NCI-H146 (cell line): ENCODE data around the gene ZNF536.

Experiments
- DNase-seq: peaks from one replicate; lab custom pipeline; 2025; lab: John Stamatoyannopoulos, UW

Gene ZNF536

DNA sequence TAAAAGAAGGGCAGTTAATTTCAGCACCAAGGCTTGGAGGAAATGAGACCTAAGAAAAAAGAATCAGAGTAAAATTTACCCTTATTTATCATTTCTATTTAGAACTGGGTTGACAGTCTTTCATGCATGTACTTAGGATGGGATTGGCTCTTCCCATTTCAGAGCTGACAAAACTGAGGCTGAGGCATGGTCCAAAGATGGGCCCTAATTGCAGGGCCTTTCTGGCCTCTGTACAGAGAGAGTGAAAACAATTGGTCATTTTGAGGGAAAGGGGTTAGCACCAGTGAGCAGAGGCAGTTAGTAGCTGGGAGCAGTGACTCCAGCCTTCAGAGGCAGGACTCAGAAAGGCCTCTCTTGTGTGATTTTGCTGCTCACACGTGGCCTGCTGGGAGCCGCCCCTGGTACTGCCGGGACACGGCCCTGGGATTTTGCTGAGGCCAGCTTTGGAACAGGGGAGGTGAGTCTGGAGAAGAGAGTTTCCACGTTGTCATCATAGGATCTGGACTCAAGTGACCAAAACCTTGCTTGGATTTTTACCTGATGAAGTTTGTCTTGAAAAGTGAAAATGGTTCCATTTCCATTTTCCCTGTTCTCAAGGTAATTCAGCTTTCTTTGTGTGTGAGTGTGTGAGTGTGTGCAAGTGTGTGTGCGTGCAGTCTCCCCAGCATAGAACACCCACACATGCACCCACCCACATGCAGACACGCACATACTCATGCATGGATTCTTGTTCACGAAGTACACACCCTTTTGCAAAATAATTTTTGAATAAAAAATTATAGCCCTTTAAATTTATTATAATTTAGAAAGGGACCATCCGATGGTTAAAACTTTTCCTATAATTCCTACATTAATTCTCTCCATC is at the start of gene ZNF536:
TSS of gene ZNF536 (plus strand) at position 425 of the 865 bp plus-strand sequence. CDS start 71,179 bp downstream, outside the sequence.
- no peak for DNase-seq

DNA sequence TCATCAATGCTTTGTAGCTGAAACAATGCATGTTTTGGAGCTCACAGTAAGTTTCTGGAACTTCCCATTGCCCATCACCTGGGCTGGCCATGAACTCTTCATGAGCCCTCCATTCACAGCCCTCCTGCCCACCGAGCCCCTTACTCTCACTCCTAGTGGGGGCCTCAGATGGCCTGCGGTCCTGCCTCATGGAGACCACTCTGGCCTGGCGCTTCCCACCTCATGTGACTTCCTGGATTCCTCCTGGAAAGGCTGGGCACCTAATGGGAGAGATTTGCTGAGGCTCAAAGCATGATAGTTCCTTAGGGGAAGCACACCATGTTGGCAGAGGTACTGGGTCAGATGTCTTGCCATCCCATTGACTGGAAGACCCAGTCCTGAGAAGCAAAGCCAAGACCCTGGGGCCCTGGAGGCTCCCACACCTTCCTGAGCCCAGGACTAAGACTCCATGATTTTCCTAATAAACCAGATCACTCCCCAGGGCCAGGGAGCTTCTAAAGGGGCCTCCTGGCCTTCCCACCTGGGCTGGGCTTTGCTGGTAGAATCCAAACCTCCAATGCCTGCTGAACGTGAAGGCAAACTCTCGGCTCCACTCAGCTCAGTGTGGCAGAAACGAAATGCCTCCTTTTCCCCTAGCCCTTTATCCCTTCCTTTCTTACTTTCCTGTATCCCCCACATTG is 49.4 kb upstream of the ZNF536 start:
- DNase-seq = no peak

DNA sequence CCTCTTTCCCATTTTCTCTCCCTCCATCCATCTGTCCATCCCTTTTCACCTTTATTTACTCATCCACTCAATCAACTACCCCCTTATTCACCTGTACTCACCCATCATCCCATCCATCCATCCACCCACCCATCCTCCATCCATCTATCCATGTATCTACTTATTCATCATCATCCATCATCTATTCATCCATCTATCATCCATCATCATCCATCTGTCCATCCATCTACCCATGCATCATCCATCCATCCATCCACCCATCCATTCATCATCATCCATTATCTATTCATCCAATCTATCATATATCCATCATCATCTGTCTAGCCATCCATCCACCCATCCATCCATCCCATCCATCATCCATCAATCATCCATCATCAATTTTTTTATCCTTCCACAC is 48.3 kb upstream of the ZNF536 start:
- no peak for DNase-seq

DNA sequence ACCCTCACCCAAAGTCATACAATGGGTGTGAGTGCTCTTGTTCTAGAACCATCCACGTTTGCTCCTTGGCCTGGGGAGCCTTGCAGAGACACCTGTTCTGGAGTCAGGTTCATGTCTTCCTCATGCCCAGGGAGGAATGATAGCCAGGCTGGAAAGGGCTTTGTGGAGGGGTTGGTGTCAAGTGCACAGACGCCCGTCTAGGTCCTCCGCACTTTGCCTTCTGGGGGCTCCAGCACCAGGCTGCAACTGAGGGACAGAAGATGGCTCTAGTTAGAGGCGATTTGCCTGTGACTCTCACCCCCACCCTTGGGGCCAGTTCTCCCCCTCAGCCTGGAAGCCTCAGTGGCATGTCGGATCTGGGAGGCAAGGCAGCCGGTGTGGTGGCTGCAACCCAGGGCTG is 47.2 kb upstream of the ZNF536 start:
- no peak for DNase-seq

DNA sequence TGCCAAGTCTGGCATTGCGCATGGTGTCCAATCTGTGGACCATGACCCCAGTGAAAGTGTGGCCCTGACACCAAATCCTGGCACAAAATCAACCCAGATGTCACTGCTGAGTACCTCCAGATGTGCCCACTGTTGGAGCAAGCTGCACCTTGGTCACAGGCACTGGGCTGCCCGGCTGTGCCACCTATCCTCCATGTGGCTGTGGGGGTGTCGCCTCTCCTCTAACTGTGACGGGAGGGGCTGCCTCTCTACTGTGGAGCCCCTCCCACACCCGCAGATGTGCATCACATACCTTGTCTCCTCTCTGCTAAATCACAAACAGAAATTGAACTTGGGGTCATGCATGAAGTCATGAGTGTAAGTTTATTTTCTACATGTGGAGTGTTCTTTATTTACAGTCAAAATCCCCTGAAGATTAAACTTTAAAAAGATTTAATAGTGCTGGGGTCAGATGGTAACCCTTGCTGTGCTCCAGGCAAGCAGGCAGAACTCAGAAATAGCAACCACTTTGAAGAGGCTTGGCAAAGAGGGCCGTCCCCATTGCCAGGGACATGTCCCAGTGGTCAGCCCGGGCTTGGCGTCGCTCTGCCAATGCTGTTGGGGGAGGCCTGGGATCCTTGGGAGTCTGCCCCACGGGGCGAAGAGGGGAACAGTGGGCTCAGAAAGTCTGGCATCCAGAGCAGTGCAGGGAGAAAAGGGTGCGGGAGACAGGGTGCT is 46.4 kb upstream of the ZNF536 start:
- no peak for DNase-seq

DNA sequence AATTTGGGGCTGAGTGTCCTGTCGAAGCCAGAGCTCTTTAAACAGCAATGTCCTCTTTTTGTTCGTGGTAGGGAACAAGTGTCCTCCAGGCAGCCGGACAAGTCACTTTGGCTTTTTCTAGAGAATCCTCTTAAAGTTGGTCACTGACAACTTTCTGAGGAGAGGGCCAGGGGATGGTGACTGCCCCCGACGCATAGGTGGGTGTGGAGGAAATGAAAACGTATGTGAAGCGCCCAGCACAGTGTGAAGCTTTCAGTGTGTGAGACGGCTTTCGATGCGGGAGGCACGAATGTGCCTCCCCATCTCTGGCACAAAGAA is 45.8 kb upstream of the ZNF536 start:
- DNase-seq = no peak

DNA sequence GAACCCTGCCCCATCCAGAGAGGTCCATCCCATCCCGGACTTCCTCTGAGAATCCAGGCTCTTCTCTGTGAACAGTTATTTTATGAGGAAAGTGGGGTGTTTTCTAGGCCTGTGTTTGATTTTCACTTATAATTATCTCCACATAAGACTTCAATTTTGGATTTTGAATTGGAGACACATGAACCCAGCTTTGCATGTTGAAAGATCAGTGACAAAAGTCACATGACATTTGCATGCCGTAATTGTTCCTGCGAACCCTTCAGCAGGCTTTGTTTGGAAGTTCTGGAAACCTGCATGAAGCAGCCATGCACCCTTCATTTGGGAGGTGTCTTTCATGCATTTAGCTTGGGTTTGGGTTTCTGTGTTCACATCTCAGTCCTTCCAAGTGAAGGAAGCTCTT is 44.9 kb upstream of the ZNF536 start:
- no peak for DNase-seq

DNA sequence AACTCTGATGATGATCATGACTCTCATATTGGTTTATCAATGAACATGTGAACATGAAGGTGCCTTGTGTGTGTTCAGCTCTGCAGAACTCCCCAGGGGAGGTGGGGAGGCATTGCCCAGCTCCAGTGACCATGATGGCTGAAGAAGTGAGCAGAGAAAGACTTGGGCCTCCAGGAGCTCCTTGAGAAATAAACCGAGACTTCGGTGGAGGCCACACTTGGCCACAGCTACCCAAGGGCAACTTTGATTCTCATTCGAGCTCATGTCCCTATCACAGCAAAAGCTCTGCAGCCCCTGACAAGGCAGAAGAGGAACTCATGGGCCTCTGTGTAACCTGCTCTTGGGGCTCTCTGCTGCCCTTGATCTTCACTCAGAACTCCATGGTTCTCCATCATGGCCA is 44.1 kb upstream of the ZNF536 start:
- DNase-seq = no peak

DNA sequence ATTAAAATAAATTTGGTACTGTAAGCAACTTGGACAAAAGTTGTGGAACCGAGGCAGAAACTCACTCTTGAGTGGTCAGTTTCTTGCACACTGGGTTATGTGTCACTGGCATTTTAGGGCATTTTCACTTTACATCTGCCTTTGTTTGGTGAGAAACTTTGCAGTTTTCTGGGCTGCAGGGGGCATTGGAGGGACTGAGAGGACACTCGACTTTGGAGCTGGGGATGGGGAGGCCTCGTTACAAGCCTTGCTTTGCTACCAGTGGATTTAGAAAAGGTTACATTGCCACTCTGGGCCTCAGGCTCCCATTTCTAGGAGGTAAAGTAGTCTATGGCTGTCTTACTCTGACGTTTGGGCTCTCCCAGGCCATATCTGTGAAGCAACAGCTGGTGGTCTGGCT is 41.9 kb upstream of the ZNF536 start:
- no peak for DNase-seq

DNA sequence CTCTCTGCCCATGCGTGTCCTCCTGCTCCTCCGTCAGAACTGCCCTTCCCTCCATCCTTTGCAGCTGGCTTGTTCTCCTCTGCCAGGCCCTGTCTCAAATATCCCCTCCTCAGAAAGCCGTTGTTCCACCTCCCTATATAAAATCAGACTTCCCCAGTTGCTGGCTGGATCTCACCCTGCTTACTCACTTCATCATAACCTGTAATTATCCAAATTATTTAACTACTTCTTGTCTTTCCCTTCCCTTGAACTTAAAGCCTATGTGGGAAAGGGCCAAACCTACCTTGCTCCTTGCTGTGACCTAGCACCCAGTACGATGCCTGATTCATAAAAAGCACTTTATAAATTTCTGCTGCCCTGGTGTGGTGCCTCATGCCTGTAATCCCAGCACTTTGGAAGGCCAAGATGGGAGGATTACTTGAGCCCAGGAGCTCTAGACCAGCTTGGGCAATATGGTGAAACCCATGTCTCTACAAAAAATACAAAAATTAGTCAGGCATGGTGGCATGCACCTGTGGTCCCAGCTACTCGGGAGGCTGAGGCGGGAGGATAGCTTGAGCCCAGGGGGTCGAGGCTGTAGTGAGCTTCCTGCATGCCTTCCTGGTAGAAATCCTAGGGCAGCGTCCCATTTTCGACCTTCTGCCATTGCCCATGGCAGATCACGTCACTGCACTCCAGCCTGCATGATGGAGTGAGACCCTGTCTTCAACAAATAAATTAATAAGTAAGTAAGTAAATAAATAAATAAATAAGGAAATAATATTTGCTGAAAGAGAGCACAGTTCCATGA is 39.5 kb upstream of the ZNF536 start:
- no peak for DNase-seq

DNA sequence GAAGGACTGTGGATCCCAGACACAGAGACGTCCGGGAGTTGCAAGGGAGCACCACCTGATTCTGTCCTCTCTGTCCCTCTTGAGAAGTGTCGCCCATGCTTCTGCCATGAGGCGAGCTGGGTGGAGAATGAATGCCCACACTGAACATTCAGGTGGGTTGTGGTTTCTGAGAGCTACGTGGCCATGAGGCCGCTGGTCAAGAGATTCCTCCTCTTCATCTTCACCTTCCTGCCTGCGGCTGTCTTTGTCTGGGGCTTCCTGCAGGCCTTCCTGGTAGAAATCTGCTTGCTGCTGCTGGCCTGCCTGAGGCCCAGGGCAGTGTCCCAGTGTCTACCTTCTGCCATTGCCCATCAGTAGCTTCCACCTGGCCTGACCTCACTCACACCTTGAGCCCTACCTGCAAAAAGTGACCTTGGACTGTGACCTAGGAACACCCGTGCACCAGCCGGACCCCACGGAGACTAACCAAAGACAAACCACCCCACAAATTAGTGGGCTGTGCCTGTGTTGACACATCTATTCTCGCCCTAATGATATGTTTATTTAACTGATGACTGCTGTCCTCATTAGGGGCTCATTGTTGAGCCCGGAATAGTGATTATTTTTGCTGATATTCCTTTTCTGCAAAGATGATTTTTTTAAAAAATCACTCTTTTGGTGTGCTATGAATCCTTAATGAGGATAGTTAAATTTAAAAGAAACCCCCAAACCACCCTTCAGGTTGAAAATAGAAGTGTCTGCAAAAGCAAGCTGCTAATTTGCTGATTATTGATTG is 38.7 kb upstream of the ZNF536 start:
- no peak for DNase-seq

DNA sequence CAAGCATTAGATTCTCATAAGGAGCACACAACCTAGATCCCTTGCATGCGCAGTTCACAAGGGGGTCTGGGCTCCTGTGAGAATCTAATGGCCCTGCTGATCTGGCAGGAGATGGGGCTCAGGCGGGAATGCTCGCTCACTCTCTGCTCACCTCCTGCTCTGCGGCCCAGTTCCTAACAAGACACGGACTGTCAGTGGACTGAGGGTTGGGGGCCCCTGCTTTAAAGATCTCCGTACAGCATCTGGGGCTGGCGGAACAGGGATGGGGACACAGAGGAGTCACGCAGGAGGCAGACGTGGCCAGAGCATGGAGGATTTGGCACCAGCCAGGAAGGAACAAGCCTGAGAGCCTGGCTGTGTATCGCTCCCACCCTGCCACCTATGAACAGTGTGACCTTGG is 37.3 kb upstream of the ZNF536 start:
- no peak for DNase-seq

DNA sequence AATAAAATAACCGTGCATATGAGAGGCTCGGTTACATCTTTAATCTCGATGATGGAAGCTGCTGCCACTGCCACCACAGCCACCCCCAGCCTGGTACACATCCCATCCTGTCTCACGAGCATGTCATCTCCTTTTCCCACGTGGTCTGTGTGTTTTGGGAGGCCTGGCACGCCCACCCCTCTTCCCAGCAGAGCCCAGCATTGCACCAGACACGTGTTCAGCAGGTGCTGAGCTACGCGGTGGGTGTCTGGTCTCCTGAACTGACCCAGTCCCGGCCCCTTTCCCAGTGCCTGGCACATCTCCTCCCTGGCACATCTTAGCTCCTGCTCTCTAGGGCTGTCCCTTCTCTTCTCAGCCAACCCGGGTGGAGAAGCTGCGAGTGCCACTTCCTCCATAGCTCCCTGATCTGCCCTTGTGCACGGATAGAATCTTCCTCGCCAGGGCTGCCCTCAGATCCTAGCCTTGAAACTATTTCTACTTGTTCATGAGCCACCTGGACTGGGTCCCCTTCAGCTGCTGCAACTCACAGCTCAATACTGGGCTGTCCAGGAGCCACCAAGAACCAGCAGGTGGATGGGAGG is 36.8 kb upstream of the ZNF536 start:
- no peak for DNase-seq

DNA sequence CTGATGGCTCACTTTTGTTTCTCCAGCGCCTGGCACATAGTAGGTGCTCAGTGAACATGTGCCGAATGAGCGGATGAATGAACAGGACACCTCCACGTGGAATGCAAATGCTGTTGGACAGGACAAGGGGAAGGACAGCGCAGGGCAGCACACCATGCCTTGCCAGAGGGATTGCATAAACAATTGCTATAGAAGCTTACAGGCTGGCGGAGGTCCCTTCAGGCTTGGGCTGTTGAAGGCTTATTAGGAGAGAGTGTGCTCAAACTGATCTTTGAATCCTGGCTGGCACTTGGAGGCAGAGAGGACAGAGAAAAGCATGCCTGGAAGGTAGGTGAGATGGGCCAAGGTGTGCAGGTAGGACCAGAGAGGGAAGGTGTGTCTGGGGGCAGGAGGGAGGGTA is 35.9 kb upstream of the ZNF536 start:
- DNase-seq = no peak

DNA sequence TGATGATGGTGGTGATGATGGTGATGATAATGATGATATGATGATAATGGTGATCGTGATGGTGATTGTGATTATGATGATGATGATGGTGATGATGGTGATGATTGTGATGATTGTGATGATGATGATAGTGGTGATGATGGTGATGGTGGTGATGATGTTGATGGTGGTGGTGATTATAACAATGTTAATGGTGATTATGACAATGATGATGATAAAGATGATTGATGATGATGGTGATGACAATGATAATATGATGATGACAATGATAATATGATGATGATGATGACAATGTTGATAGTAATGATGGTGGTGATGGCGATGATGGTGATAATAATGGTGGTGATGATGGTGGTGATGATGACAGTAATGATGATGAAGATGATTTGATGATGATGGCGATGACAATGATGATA is 34.1 kb upstream of the ZNF536 start:
- no peak for DNase-seq

DNA sequence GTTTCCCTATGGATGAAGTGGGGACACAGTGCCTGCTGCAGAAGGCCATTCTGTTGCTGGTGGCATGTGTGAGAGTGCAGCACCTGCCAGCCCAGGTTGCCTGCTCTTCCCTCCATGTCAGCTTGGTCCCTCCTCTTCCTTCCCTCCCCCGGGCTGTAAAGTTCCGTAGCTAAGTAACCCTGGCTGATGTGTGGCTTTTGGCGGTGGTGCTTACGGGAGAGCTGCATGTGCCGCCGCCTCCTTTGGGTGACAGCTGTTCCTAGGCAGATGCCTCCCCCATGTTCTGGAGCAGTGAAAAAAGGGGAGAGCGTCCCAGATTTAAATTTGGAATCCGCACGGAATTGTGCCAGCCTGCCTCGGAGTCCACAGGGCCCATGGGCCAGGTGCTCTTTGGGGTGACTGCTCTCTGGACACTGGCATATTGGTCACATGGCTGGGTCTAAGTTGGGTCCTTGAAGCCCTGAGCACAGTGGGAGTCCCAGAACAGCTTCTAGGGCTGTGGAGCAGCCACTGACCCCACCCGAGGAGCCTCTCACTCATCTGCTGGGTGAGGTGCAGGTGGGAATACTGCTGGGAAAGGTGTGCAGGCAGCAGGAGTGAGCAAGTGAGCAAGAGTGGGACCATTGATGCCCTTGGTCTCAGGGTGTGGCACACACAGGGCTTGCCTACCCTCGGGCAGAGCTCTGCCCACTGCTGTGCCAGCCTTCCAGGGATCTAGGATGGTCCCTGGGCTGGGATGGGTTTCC is 33.1 kb upstream of the ZNF536 start:
- no peak for DNase-seq

DNA sequence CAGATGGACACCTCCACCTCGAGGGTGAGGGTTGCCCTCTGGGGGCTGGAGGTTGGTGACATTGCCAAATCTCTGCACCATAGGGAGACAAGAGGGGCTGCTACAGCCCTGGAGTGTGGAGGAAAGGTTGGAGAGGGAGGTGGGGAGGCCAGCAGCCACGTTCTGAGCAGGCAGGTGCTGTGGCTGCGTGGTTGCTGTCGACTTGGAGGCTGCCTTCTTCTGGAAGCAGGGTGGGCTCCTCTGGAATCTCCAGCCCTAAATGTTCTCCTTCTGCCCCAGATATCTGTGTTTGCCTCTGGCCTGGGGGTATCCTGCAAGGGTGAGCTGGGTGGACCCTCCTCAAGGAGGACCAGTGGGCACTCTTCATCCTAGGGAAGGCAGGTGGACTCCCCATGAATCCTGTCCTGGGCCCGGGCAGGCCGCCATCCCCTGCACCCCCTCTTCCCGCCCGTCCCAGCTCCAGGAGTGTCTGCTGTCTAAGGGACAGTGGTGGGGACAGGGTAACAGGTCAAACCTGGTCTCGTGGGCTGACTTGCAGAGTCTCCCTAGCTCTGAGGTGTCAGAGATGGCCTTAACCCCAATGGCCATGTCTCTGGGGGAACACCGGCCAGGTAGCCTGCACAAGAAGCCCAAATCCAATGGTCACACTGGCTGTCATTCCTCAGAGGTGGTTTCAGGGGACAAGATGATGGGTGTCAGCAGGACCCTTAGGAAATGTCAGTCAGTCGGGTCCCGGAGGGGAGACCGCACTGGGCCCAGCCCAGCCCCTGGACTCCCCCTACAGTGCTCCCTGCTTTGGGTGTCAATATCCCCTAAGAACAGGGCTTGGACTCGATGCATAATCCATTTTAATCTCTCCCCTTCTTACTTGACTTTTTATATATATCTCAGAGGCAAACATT is 32.3 kb upstream of the ZNF536 start:
- no peak for DNase-seq

DNA sequence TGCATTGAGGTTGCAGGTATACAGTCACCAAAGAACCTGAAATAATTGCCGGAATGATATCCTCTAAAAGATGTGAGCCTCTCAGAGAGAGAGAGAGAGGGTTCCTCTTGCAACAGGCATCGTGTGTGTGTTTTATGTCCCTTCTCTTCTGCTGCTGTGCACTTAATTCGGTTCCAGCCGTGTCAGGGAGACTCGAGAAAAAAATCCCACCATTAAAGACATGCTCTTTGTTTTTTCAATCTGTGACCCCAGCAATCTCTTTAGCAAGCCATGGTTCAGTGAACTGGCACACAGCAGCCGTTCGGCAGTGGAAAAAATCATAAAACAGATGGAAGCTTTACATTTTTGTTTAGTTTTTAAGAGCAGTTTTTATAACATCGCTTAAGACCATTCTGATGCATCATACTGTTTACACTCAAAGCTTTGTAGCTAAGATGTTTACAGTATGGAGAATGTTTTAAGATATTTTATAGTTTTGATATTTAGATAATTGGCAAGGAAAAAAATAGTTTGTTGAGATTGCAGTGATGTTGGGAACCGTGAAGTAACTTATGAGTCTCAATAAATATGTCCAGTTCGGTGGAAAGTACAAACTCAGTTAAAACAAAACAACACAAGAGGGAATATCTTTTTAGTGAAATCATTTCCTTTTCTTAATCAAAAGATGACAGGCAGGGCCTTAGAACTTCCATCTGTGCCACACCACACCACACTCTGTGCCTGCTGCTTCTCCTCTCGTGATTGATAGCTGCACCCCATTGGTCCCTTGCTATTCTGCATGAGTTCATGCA is 31.2 kb upstream of the ZNF536 start:
- DNase-seq = no peak
